Measurements from ENCODE around the gene ARID5B.

The ARID5B gene

DNA sequence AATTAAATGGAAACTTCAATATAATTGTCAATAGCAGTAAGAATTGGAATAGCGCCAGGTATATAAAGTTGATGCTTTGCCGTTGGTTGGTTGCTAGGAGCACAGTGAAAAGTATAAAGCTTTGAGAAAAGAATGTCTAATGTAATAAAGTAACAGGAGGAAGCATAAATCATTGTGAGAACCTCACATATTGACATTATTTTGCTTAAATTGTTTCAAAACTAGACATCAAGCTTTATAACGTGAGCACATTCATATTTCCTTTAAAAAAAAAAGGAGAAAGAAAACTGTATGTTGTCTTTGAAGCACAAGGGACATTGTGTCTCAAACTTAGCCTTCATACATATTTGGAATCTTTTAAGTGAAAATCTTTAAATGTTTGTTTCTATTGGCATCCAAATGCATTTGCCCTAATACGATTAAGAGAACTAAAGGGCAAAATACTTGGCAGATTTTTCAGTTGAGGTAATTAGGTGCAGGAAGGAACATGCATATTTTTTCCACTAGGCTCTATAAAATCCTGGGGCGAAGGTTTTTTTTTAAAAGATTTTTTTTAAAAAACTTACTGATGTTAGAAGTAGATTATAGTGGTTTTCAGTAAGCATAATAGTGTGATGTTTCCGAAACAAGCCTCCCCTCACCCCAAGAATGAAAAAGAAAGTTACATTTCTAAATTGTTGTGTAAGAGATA is 92.4 kb downstream of the ARID5B start:
- H2AFZ ChIP-seq (ENCODE audit: low read length, unreplicated experiment): no peak overlapping the region
- H3K79me2 ChIP-seq (ENCODE audit: control insufficient read depth, insufficient read depth, low read length, unreplicated experiment): peaks cover 7% of the 10 kb centered on the region
- peak overlapping the region; percentile 98 for H3K27ac ChIP-seq (ENCODE audit: low read depth, low read length)
- peak overlapping the region; percentile 70 for H3K4me3 ChIP-seq (ENCODE audit: low read depth, low read length)
- H3K36me3 ChIP-seq (ENCODE audit: insufficient read depth, low read length): no peaks in the 10 kb centered on the region
- H3K27me3 ChIP-seq (ENCODE audit: insufficient read depth, low read length): no peaks in the 10 kb centered on the region
- H3K4me1 ChIP-seq (ENCODE audit: control insufficient read depth, insufficient read depth, low read length, unreplicated experiment): peaks cover 38% of the 10 kb centered on the region

GRCh38 chr10:61994405-61995219 is 93.1 kb downstream of the ARID5B start:
- Histone ChIP-seq H3K27me3 (ENCODE audit: insufficient read depth, low read length) (no peaks in the 10 kb centered on the region), H3K36me3 (ENCODE audit: insufficient read depth, low read length) (no peaks in the 10 kb centered on the region), H3K4me1 (ENCODE audit: control insufficient read depth, insufficient read depth, low read length, unreplicated experiment) (peaks cover 38% of the 10 kb centered on the region), H3K27ac (ENCODE audit: low read depth, low read length) (peak overlapping the region; percentile 98), H3K79me2 (ENCODE audit: control insufficient read depth, insufficient read depth, low read length, unreplicated experiment) (peaks cover 7% of the 10 kb centered on the region), H3K4me3 (ENCODE audit: low read depth, low read length) (peak overlapping the region; percentile 70), H2AFZ (ENCODE audit: low read length, unreplicated experiment) (no peak overlapping the region)

DNA sequence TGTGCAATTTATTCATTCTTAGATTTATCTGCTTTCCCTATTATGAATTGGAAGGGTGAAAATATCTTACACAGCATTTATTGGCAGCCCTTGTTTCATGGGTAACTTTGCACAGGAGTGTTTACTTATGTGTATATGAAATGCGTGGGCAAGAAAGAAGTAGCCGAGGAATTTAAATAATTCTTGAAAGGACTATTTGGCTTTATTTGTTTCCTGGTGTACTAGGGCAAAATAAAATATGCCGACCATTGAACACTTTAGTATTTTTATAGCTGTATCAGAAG is 93.7 kb downstream of the ARID5B start:
- Histone ChIP-seq H2AFZ (ENCODE audit: low read length, unreplicated experiment) (no peak overlapping the region), H3K4me3 (ENCODE audit: low read depth, low read length) (peak overlapping the region; percentile 9; the same call in 1 of the 2 replicates), H3K79me2 (ENCODE audit: control insufficient read depth, insufficient read depth, low read length, unreplicated experiment) (peaks cover 7% of the 10 kb centered on the region), H3K4me1 (ENCODE audit: control insufficient read depth, insufficient read depth, low read length, unreplicated experiment) (peaks cover 38% of the 10 kb centered on the region), H3K27ac (ENCODE audit: low read depth, low read length) (peak overlapping the region; percentile 98), H3K27me3 (ENCODE audit: insufficient read depth, low read length) (no peaks in the 10 kb centered on the region), H3K36me3 (ENCODE audit: insufficient read depth, low read length) (no peaks in the 10 kb centered on the region)

GRCh38 chr10:61998937-61999336 is 97.4 kb downstream of the ARID5B start:
- peaks cover 20% of the 10 kb centered on the region for H3K4me1 ChIP-seq (ENCODE audit: control insufficient read depth, insufficient read depth, low read length, unreplicated experiment)
- H3K36me3 ChIP-seq (ENCODE audit: insufficient read depth, low read length): no peaks in the 10 kb centered on the region
- peaks cover 7% of the 10 kb centered on the region for H3K79me2 ChIP-seq (ENCODE audit: control insufficient read depth, insufficient read depth, low read length, unreplicated experiment)
- H2AFZ ChIP-seq (ENCODE audit: low read length, unreplicated experiment): no peak overlapping the region
- H3K27ac ChIP-seq (ENCODE audit: low read depth, low read length): no peak overlapping the region
- no peaks in the 10 kb centered on the region for H3K27me3 ChIP-seq (ENCODE audit: insufficient read depth, low read length)
- no peak overlapping the region for H3K4me3 ChIP-seq (ENCODE audit: low read depth, low read length)

DNA sequence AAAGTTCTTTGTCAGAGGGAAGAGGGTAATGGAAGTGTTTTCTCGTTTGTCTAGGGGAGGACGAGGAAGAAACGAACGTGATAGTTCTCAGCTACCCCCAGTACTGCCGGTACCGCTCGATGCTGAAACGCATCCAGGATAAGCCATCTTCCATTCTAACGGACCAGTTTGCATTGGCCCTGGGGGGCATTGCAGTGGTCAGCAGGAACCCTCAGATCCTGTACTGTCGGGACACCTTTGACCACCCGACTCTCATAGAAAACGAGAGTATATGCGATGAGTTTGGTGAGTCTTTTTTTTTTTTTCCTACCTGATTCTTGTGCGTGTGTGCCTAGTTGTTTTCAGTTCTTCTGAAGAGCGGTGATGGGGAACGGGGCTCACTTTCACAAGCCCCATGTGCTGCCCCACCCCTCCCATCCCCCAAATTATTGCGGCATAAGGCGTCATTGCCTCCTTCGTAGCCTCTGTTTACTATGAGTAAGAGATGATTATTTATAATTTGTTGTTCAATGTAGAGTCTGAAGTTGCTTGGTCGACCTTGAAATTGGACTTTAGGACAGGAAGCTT is 98.6 kb downstream of the ARID5B start:
- no peak overlapping the region for H3K4me3 ChIP-seq (ENCODE audit: low read depth, low read length)
- H3K27ac ChIP-seq (ENCODE audit: low read depth, low read length): no peak overlapping the region
- H3K4me1 ChIP-seq (ENCODE audit: control insufficient read depth, insufficient read depth, low read length, unreplicated experiment): peaks cover 20% of the 10 kb centered on the region
- H3K27me3 ChIP-seq (ENCODE audit: insufficient read depth, low read length): no peaks in the 10 kb centered on the region
- H2AFZ ChIP-seq (ENCODE audit: low read length, unreplicated experiment): no peak overlapping the region
- peaks cover 5% of the 10 kb centered on the region for H3K79me2 ChIP-seq (ENCODE audit: control insufficient read depth, insufficient read depth, low read length, unreplicated experiment)
- H3K36me3 ChIP-seq (ENCODE audit: insufficient read depth, low read length): no peaks in the 10 kb centered on the region

DNA sequence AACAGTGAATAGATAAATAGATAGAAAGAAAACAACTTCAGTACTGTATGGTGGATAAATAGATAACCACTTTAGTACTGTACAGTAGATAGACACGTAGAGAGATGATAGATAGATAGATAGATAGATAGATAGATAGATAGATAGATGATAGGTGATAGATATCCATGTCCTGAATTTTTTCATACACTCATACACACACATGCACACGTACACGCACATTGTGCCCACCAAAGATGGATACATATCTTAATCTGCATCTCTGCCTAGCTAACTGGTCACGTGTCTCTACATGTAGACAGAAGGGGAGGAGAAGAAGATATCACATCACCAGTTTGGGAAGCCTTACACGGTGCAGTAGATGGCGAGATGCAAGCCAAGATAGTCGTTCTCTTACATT is 99.2 kb downstream of the ARID5B start:
- no peak overlapping the region for H3K27ac ChIP-seq (ENCODE audit: low read depth, low read length)
- no peaks in the 10 kb centered on the region for H3K27me3 ChIP-seq (ENCODE audit: insufficient read depth, low read length)
- peaks cover under 1% of the 10 kb centered on the region for H3K79me2 ChIP-seq (ENCODE audit: control insufficient read depth, insufficient read depth, low read length, unreplicated experiment)
- no peak overlapping the region for H2AFZ ChIP-seq (ENCODE audit: low read length, unreplicated experiment)
- H3K36me3 ChIP-seq (ENCODE audit: insufficient read depth, low read length): no peaks in the 10 kb centered on the region
- peaks cover 21% of the 10 kb centered on the region for H3K4me1 ChIP-seq (ENCODE audit: control insufficient read depth, insufficient read depth, low read length, unreplicated experiment)
- no peak overlapping the region for H3K4me3 ChIP-seq (ENCODE audit: low read depth, low read length)

DNA sequence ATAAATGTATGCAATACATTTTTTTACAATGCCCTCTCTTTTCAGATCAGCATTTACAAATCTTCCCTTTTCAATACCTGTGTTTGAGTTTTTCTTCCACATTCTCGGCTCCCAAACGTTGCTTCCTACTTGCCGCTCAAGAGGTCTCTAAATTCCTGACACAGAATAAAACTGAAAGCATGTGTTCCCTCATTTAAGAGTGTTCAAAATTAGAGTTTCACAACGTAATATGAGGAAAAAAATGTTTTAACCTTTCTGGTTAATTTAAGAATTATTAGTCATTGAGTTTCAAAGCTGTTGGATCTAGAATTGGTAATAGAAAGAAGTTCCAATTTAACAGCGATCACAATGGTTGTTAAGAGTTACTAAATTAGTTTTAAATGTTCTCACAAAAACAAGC is 100.4 kb downstream of the ARID5B start:
- H3K4me1 ChIP-seq (ENCODE audit: control insufficient read depth, insufficient read depth, low read length, unreplicated experiment): peaks cover 26% of the 10 kb centered on the region
- H3K4me3 ChIP-seq (ENCODE audit: low read depth, low read length): no peak overlapping the region
- no peaks in the 10 kb centered on the region for H3K79me2 ChIP-seq (ENCODE audit: control insufficient read depth, insufficient read depth, low read length, unreplicated experiment)
- no peak overlapping the region for H2AFZ ChIP-seq (ENCODE audit: low read length, unreplicated experiment)
- H3K36me3 ChIP-seq (ENCODE audit: insufficient read depth, low read length): no peaks in the 10 kb centered on the region
- no peaks in the 10 kb centered on the region for H3K27me3 ChIP-seq (ENCODE audit: insufficient read depth, low read length)
- no peak overlapping the region for H3K27ac ChIP-seq (ENCODE audit: low read depth, low read length)

DNA sequence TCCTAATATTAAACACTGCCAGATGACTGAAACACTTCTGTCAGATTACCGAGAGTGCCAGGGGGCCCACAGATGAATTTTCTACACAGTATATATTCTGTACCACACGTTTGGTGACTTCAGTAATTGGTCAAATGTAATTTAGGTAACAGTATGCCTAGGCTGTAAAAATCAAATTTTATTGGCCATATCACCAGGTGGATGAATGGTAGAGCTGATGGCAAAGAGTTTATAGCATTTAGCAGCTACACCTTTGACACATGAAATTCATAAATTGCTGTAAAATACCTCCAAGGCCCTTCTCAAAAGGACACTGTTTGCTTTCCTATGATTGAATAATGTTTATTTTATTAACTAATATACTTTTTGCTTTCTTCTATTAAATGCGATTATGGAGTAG is 101.3 kb downstream of the ARID5B start:
- H3K4me3 ChIP-seq (ENCODE audit: low read depth, low read length): no peak overlapping the region
- H3K36me3 ChIP-seq (ENCODE audit: insufficient read depth, low read length): no peaks in the 10 kb centered on the region
- peaks cover 26% of the 10 kb centered on the region for H3K4me1 ChIP-seq (ENCODE audit: control insufficient read depth, insufficient read depth, low read length, unreplicated experiment)
- H2AFZ ChIP-seq (ENCODE audit: low read length, unreplicated experiment): no peak overlapping the region
- no peaks in the 10 kb centered on the region for H3K27me3 ChIP-seq (ENCODE audit: insufficient read depth, low read length)
- no peaks in the 10 kb centered on the region for H3K79me2 ChIP-seq (ENCODE audit: control insufficient read depth, insufficient read depth, low read length, unreplicated experiment)
- H3K27ac ChIP-seq (ENCODE audit: low read depth, low read length): no peak overlapping the region

DNA sequence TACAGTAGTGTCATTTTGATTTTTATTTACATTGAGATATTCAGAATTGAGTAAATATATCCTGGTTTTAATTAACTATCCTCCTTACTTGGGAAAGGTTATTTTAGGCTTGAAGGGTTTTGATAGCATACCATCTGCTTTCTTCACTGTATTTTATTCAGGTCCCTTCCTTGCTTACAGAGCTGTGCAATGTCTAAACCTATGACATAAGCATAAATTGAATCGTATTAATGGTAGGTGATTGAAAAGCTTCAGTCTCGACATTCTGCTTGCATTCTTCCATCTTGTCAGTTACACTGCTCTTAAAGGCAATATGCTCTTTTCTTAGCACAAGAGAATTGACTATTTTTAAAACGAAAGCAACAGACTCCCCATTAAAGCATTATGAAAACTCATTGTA is 102.5 kb downstream of the ARID5B start:
- no peaks in the 10 kb centered on the region for H3K27me3 ChIP-seq (ENCODE audit: insufficient read depth, low read length)
- no peaks in the 10 kb centered on the region for H3K36me3 ChIP-seq (ENCODE audit: insufficient read depth, low read length)
- no peaks in the 10 kb centered on the region for H3K79me2 ChIP-seq (ENCODE audit: control insufficient read depth, insufficient read depth, low read length, unreplicated experiment)

DNA sequence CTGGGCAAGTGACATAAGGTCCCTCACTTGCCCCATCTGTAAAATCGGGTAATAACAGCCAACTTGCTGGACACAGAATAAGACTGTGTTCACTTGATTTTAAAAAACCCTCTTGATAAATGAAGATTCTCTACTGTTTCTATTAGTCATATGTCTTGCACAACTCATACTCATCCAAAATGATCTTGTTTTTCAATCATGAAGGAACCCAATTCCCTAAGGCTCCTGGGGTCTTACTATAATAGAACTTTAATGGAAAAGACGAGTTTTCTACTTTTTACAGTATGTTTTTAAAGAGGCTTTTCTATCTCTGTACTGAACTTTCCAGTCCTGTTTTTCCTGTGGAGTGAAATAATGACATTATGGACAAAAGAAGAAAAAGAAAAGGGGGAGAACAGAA is 103.8 kb downstream of the ARID5B start:
- Histone ChIP-seq H3K27ac (ENCODE audit: low read depth, low read length) (peak overlapping the region; percentile 95), H3K36me3 (ENCODE audit: insufficient read depth, low read length) (no peaks in the 10 kb centered on the region), H3K4me3 (ENCODE audit: low read depth, low read length) (peak overlapping the region; percentile 36), H3K27me3 (ENCODE audit: insufficient read depth, low read length) (no peaks in the 10 kb centered on the region), H2AFZ (ENCODE audit: low read length, unreplicated experiment) (peak overlapping the region; percentile 39), H3K4me1 (ENCODE audit: control insufficient read depth, insufficient read depth, low read length, unreplicated experiment) (peaks cover 26% of the 10 kb centered on the region), H3K79me2 (ENCODE audit: control insufficient read depth, insufficient read depth, low read length, unreplicated experiment) (no peaks in the 10 kb centered on the region)

More for the DNA sequence above, 102.5 kb downstream of the ARID5B start:
- H3K4me3 ChIP-seq (ENCODE audit: low read depth, low read length): no peak overlapping the region
- no peak overlapping the region for H3K27ac ChIP-seq (ENCODE audit: low read depth, low read length)
- H2AFZ ChIP-seq (ENCODE audit: low read length, unreplicated experiment): no peak overlapping the region
- peaks cover 26% of the 10 kb centered on the region for H3K4me1 ChIP-seq (ENCODE audit: control insufficient read depth, insufficient read depth, low read length, unreplicated experiment)

DNA sequence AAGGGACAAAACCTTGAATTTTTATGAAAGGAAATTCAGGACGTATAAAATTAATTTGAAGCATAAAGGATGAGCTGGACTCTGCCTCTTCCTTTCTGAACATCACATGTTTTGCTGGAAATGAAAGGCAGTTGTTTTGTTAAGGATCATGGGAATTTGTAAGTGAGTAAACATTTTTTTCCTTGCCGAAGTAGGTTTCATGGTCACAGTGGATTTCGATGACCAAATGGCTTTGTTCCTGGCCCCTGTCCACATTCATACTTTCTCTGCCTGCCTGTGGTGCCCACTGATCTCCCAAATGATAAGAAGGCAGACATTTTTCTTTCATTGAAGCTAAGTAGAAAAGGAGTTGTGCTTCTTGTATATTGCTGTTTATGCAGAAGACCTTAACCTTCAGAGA is 104.2 kb downstream of the ARID5B start:
- Histone ChIP-seq H3K4me1 (ENCODE audit: control insufficient read depth, insufficient read depth, low read length, unreplicated experiment) (peaks cover 26% of the 10 kb centered on the region), H3K27me3 (ENCODE audit: insufficient read depth, low read length) (no peaks in the 10 kb centered on the region), H2AFZ (ENCODE audit: low read length, unreplicated experiment) (peak overlapping the region; percentile 39), H3K79me2 (ENCODE audit: control insufficient read depth, insufficient read depth, low read length, unreplicated experiment) (no peaks in the 10 kb centered on the region), H3K36me3 (ENCODE audit: insufficient read depth, low read length) (no peaks in the 10 kb centered on the region), H3K27ac (ENCODE audit: low read depth, low read length) (peak overlapping the region; percentile 95), H3K4me3 (ENCODE audit: low read depth, low read length) (peak overlapping the region; percentile 36)
